ENCODE measurements around the gene TNRC18.
"Not testable (repeated sequence)": the region's sequence is repeated elsewhere in the genome, so short reads cannot be mapped to it uniquely, and the experiment has no call there.

TNRC18 gene

DNA sequence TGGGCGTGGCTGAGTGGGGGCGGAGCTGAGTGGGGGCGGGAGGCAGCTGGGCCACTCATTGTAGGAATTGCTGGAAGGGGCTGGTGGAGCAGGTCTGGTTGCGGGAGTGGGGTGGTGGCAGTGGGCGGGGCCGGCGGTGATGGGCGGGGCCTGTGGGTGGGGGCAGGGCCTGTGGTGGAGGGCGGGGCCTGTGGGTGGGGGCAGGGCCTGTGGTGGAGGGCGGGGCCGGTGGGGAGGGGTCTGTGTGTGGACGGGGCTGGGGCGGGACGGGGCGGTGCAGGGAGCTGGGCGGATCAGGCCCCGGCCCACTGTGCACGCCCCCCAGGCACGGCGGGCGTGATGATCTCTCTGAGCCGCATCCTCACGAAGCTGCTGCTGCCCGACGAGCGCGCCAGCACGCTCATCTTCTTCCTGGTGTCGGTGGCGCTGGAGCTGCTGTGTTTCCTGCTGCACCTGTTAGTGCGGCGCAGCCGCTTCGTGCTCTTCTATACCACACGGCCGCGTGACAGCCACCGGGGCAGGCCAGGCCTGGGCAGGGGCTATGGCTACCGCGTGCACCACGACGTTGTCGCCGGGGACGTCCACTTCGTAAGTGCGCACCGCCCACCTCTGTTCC is 126.9 kb downstream of the TNRC18 start:
- H3K4me3 ChIP-seq (ENCODE audit: low read depth, low read length), result peak overlapping the region; percentile 34
- peak; percentile 7 for DNase-seq (ENCODE audit: low read depth)
- TF ChIP-seq, protein P1, sequence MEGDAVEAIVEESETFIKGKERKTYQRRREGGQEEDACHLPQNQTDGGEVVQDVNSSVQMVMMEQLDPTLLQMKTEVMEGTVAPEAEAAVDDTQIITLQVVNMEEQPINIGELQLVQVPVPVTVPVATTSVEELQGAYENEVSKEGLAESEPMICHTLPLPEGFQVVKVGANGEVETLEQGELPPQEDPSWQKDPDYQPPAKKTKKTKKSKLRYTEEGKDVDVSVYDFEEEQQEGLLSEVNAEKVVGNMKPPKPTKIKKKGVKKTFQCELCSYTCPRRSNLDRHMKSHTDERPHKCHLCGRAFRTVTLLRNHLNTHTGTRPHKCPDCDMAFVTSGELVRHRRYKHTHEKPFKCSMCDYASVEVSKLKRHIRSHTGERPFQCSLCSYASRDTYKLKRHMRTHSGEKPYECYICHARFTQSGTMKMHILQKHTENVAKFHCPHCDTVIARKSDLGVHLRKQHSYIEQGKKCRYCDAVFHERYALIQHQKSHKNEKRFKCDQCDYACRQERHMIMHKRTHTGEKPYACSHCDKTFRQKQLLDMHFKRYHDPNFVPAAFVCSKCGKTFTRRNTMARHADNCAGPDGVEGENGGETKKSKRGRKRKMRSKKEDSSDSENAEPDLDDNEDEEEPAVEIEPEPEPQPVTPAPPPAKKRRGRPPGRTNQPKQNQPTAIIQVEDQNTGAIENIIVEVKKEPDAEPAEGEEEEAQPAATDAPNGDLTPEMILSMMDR (IDR thresholded peaks at IDR 0.05; ENCODE audit: control insufficient read depth, extremely low read depth, insufficient read depth), result no peak

DNA sequence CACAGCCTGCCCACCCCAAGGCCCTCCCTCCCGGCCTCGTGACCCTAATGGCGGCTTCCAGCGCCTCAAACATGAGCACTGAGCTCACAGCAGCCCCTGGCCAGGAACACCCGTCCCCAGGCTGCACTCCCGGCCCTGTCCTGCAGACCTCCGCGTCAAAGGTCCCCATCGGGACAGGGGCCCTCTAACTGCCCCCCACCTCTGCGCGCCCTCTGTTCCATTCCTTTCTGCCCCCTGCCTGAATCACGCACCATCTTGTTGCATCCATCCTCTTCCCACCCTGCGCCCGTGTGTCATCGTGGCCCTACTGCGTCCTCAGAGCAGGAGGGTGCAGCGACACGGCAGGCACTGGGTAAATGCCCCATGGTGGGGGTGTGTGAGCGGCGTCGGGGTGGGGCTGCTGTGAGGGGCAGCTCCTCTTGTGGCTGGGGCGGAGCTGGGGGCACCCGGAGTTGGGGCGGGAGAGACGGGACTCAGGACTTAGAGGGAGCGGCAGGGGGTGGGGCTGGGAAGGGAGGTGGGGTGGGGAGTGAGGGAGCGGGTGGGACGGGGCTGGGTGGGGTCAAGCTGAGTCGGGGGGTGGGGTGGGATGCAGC is 127.5 kb downstream of the TNRC18 start:
- H3K4me3 ChIP-seq (ENCODE audit: low read depth, low read length), result no peak overlapping the region
- DNase-seq (ENCODE audit: low read depth), result no peak
- TF ChIP-seq, protein P1 (IDR thresholded peaks at IDR 0.05; ENCODE audit: control insufficient read depth, extremely low read depth, insufficient read depth), result no peak

DNA sequence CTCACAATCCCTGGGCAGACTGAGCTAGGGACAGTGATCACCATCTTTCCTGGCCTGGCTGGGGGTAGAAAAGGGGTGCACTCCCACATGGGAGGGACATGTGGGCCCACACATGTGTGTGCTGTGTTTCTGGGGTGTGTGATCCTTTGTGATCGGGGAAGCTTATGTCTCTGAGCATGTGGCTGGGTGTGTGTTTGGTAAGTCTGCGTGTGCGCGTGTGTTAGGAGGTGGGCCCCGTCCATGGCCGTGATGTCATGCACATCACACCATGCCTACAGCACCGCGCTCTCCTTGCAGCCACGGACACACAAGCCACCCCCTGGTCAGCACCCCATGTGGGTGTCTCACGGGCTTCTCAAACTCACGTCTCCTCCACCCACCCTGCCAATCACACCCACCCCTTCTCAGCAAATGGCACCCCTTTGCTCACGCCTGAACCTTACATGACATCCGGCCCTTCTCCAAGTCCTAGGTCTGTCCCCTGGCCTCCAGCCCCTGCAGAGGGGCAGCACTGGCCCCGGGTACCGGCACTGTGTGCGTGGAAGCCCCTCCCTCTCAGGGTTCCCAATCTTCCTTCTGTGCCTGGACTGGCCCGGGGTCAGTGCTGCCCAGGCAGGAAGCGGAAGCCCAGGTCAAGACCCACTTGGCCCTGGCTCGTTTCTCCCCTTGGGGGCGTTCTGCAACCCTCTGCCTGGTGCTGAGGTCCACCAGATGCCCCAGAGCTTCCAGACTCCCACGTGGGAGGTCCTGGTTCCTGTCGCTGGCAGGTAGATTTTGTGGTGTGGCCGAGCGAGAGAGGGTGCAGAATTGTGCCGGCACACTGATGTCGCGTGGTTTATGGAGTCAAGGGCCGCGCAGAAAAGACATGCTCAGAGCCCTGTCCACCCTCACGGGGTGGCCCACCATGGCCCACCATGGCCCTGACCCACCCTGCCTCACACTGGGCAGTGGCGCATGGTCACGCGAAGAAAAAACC is 128.3 kb downstream of the TNRC18 start:
- H3K4me3 ChIP-seq (ENCODE audit: low read depth, low read length), result no peak overlapping the region
- TF ChIP-seq, protein P1 (IDR thresholded peaks at IDR 0.05; ENCODE audit: control insufficient read depth, extremely low read depth, insufficient read depth), result no peak
- no peak for DNase-seq (ENCODE audit: low read depth)

DNA sequence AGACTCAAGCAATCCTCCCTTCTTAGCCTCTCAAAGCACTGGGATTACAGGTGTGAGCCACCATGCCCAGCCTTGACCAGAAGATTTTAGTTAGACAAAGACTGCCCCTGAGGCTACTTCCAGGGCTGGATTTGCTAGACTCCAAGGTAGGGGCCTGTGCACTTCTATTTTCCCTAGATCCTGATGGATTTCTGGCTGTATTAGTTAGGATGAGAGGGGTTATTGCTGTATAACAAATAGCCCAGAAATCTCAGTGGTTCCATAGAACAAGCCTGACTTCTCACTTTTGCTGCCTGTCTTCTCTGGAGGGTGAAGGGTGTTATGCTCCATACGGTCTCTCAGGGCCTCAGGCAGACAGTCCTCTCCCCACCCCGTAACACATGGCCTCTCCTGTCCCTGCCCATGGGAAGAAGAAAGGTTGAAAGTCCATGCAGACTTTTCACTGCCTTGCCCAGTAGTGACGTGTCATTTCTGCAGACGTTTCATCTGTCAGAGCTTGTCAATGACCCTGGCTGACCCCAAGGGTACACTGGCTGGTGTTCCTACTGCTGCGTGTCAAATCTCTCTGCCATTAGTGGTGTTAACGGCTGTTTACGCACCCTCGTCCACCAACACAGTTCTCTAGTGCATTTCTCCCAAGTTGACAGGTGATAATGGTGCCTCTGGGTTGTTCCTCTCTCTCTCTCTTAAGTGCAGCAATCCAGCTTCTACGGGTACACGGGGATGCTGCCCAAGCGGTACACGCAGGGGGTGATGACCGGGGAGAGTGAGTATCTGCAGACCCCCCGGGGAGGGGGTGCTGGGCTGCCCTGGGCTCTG is 129.3 kb downstream of the TNRC18 start:
- no peak for DNase-seq (ENCODE audit: low read depth)
- TF ChIP-seq, protein P1 (IDR thresholded peaks at IDR 0.05; ENCODE audit: control insufficient read depth, extremely low read depth, insufficient read depth), result no peak
- no peak overlapping the region for H3K4me3 ChIP-seq (ENCODE audit: low read depth, low read length)

DNA sequence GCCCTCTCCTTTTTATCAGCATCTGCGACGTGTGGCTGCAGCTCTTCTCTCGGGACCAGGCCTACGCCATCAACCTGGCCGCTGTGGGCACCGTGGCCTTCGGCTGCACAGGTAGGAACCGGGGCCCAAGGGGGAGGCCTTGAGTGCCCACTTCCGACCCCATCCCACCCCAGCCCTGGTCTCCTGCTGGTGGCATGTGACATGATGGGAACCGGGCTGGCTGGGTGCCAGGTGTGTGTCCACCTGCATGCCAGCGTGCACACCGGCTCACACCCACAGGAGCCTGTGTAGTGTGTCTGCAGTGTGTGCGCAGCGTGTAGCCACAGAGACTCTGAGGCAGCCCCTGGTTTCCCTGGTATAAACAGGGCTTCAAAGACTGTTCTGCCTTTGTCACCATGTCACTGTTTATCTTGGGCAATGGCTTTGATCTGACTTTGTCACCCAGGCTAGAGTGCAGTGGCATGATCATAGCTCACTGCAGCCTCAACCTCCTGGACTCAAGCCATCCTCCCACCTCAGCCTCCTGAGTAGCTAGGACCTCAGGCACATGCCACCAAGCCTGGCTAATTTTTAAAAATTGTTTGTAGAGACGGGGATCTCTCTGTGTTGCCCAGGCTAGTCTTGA is 131.8 kb downstream of the TNRC18 start:
- DNase-seq (ENCODE audit: low read depth); H3K4me3 ChIP-seq (ENCODE audit: low read depth, low read length): not testable (repeated sequence)

DNA sequence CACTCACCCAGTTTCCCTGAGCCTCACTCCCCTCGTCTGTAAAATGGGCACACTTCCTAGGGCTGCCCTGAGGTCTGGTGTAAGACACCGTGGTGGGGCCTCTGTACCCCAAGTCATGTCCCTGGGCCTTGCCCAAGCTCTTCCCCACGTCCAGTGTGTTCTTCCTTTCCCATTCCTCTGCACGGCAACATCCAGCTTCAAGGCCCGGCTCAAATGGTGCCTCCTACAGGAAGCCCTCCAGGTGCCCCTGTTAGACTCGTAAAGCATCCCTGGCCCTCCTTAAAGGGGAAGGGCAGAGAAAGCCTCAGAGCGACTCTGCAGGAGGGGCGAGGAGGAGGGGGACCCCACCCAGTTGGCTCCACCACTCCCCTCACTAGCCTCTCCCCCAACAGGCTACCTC is 132.3 kb downstream of the TNRC18 start:
- DNase-seq (ENCODE audit: low read depth), result no peak
- H3K4me3 ChIP-seq (ENCODE audit: low read depth, low read length), result no peak overlapping the region
- TF ChIP-seq, protein P1 (IDR thresholded peaks at IDR 0.05; ENCODE audit: control insufficient read depth, extremely low read depth, insufficient read depth), result no peak

All from LNCaP clone FGC (cell line).